Stimulated activated naive B cell treated with anti-CD40 and anti-IgM and Interleukin-4, amounts not matched to agents 10 μg/mL and 1 μg/mL and 100 μg/mL, for 72 hours (primary cell): Measurements from ENCODE around the gene SPINK5.
"Not testable (repeated sequence)": the region's sequence is repeated elsewhere in the genome, so short reads cannot be mapped to it uniquely, and the experiment has no call there.

Experiments
- ATAC-seq, 2 donors: fragments of 150-1000 bp; cut with Tn5 transposase; replicated peaks; 2 replicates each; pipeline ENCODE4 v1.10.0; 2021; ENCODE audit warnings: moderate library complexity in 1 of 2
- DNase-seq: peaks from one replicate; pipeline ENCODE4 v3.0.0; 2021
- H3K27ac Mint-ChIP-seq: one replicate; pipeline ENCODE4 v1.8.0; 2022; ENCODE audit warnings: mild to moderate bottlenecking, mixed read lengths
- H3K27me3 Mint-ChIP-seq, 2 donors: one replicate each; pipeline ENCODE4 v1.8.0; 2022; ENCODE audit warnings: mixed read lengths in 2 of 2
- H3K36me3 Mint-ChIP-seq, 2 donors: one replicate each; pipeline ENCODE4 v1.8.0; 2022; ENCODE audit warnings: mixed read lengths in 2 of 2, mild to moderate bottlenecking in 1 of 2
- H3K4me1 Mint-ChIP-seq, 2 donors: one replicate each; pipeline ENCODE4 v1.8.0; 2022; ENCODE audit warnings: mixed read lengths in 2 of 2, mild to moderate bottlenecking in 1 of 2
- H3K4me3 Mint-ChIP-seq, 2 donors: one replicate each; pipeline ENCODE4 v1.8.0; 2022; ENCODE audit warnings: mild to moderate bottlenecking in 2 of 2, mixed read lengths in 2 of 2, moderate library complexity in 1 of 2
- H3K9me3 Mint-ChIP-seq, 2 donors: one replicate each; pipeline ENCODE4 v1.8.0; 2022; ENCODE audit warnings: mixed read lengths in 2 of 2, mild to moderate bottlenecking in 1 of 2

The SPINK5 gene

GRCh38 chr5:148063861-148064260, at the start of gene SPINK5:
Gene SPINK5, plus strand, starts transcription at chr5:148063980. Its CDS starts 65 bp downstream, at chr5:148064045.
- no peak within 1 kb of the TSS for H3K27ac Mint-ChIP-seq
- H3K27me3 Mint-ChIP-seq = no peaks in the 10 kb centered on the region
- ATAC-seq = no peak
- no peak within 1 kb of the TSS for H3K4me3 Mint-ChIP-seq
- H3K36me3 Mint-ChIP-seq = no peaks in the 10 kb centered on the region
- peaks cover 0 to 2% of the 10 kb centered on the region in 2 donors for H3K9me3 Mint-ChIP-seq
- DNase-seq = no peak
- no peaks in the 10 kb centered on the region for H3K4me1 Mint-ChIP-seq

- H3K27ac Mint-ChIP-seq = no peak overlapping the region
- H3K9me3 Mint-ChIP-seq = no peaks in the 10 kb centered on the region
- no peak for ATAC-seq
- no peak for DNase-seq
- H3K27me3 Mint-ChIP-seq = no peaks in the 10 kb centered on the region
- no peak overlapping the region for H3K4me3 Mint-ChIP-seq
- no peaks in the 10 kb centered on the region for H3K36me3 Mint-ChIP-seq
- H3K4me1 Mint-ChIP-seq = no peaks in the 10 kb centered on the region
Observed at GRCh38 chr5:148014276-148014675, 49.5 kb upstream of the SPINK5 start.

GRCh38 chr5:148020257-148020988, 43.4 kb upstream of the SPINK5 start:
- no peaks in the 10 kb centered on the region for H3K4me1 Mint-ChIP-seq
- no peak overlapping the region for H3K27ac Mint-ChIP-seq

GRCh38 chr5:148027505-148027904, 36.3 kb upstream of the SPINK5 start:
- Mint-ChIP-seq H3K36me3 (no peaks in the 10 kb centered on the region), H3K4me1 (no peaks in the 10 kb centered on the region), H3K9me3 (no peaks in the 10 kb centered on the region), H3K4me3 (no peak overlapping the region), H3K27me3 (no peaks in the 10 kb centered on the region), H3K27ac (no peak overlapping the region)
- DNase-seq (no peak), ATAC-seq (no peak)

More at GRCh38 chr5:148020257-148020988, 43.4 kb upstream of the SPINK5 start:
- no peak overlapping the region for H3K4me3 Mint-ChIP-seq
- H3K36me3 Mint-ChIP-seq = no peaks in the 10 kb centered on the region
- no peaks in the 10 kb centered on the region for H3K27me3 Mint-ChIP-seq
- DNase-seq = no peak
- no peak for ATAC-seq
- H3K9me3 Mint-ChIP-seq = no peaks in the 10 kb centered on the region

- Mint-ChIP-seq H3K27ac (no peak overlapping the region), H3K9me3 (no peaks in the 10 kb centered on the region), H3K36me3 (no peaks in the 10 kb centered on the region), H3K4me1 (no peaks in the 10 kb centered on the region), H3K27me3 (no peaks in the 10 kb centered on the region), H3K4me3 (no peak overlapping the region)
- DNase-seq = no peak
- ATAC-seq = no peak
Observed at GRCh38 chr5:148029131-148029530, 34.6 kb upstream of the SPINK5 start.

GRCh38 chr5:148033134-148033533, 30.6 kb upstream of the SPINK5 start:
- no peak for DNase-seq

GRCh38 chr5:148035676-148036075, 28.1 kb upstream of the SPINK5 start:
- Mint-ChIP-seq H3K4me3 (no peak overlapping the region), H3K36me3 (no peaks in the 10 kb centered on the region), H3K27ac (no peak overlapping the region), H3K4me1 (no peaks in the 10 kb centered on the region), H3K9me3 (no peaks in the 10 kb centered on the region), H3K27me3 (no peaks in the 10 kb centered on the region)
- ATAC-seq (peak in 1 of 2 donors; percentile 31), DNase-seq (no peak)

More at GRCh38 chr5:148033134-148033533, 30.6 kb upstream of the SPINK5 start:
- Mint-ChIP-seq H3K4me1 (no peaks in the 10 kb centered on the region), H3K4me3 (no peak overlapping the region), H3K36me3 (no peaks in the 10 kb centered on the region), H3K9me3 (no peaks in the 10 kb centered on the region), H3K27me3 (no peaks in the 10 kb centered on the region), H3K27ac (no peak overlapping the region)
- ATAC-seq = no peak

- H3K27me3 Mint-ChIP-seq = no peaks in the 10 kb centered on the region
Observed at GRCh38 chr5:148042881-148043280, 20.9 kb upstream of the SPINK5 start.

GRCh38 chr5:148043705-148044104, 20.1 kb upstream of the SPINK5 start:
- Mint-ChIP-seq H3K9me3 (peaks cover 0 to 2% of the 10 kb centered on the region in 2 donors), H3K27ac (no peak overlapping the region), H3K36me3 (no peaks in the 10 kb centered on the region), H3K4me3 (no peak overlapping the region), H3K27me3 (no peaks in the 10 kb centered on the region), H3K4me1 (no peaks in the 10 kb centered on the region)
- no peak for ATAC-seq
- DNase-seq = no peak

More at GRCh38 chr5:148042881-148043280, 20.9 kb upstream of the SPINK5 start:
- ATAC-seq (no peak), DNase-seq (no peak)
- Mint-ChIP-seq H3K4me1 (no peaks in the 10 kb centered on the region), H3K4me3 (no peak overlapping the region), H3K27ac (no peak overlapping the region), H3K36me3 (no peaks in the 10 kb centered on the region), H3K9me3 (no peaks in the 10 kb centered on the region)

GRCh38 chr5:148055160-148055559, 8.6 kb upstream of the SPINK5 start:
- not testable (repeated sequence) for H3K27ac Mint-ChIP-seq, H3K27me3 Mint-ChIP-seq, DNase-seq, H3K4me3 Mint-ChIP-seq, ATAC-seq, H3K36me3 Mint-ChIP-seq, H3K4me1 Mint-ChIP-seq
- H3K9me3 Mint-ChIP-seq = peaks cover 26 to 27% of the 10 kb centered on the region in 2 donors

GRCh38 chr5:148060309-148060708, 3.5 kb upstream of the SPINK5 start:
- no peak for ATAC-seq
- Mint-ChIP-seq H3K27ac (no peak overlapping the region), H3K36me3 (peaks cover 0 to 1% of the 10 kb centered on the region in 2 donors), H3K4me1 (no peaks in the 10 kb centered on the region), H3K4me3 (no peak overlapping the region), H3K9me3 (peaks cover 10 to 13% of the 10 kb centered on the region in 2 donors), H3K27me3 (no peaks in the 10 kb centered on the region)
- no peak for DNase-seq

- peaks cover 8 to 11% of the 10 kb centered on the region in 2 donors for H3K9me3 Mint-ChIP-seq
- H3K4me3 Mint-ChIP-seq = no peak overlapping the region
- H3K27me3 Mint-ChIP-seq = no peaks in the 10 kb centered on the region
- no peak for ATAC-seq
- no peak for DNase-seq
- no peak overlapping the region for H3K27ac Mint-ChIP-seq
- H3K4me1 Mint-ChIP-seq = no peaks in the 10 kb centered on the region
- no peaks in the 10 kb centered on the region for H3K36me3 Mint-ChIP-seq
Observed at GRCh38 chr5:148060881-148061280, 2.9 kb upstream of the SPINK5 start.

- no peaks in the 10 kb centered on the region for H3K27me3 Mint-ChIP-seq
- no peak overlapping the region for H3K27ac Mint-ChIP-seq
- no peak overlapping the region for H3K4me3 Mint-ChIP-seq
- ATAC-seq (no peak), DNase-seq (no peak)
- H3K9me3 Mint-ChIP-seq = peaks cover 0 to 3% of the 10 kb centered on the region in 2 donors
- H3K4me1 Mint-ChIP-seq = no peaks in the 10 kb centered on the region
- H3K36me3 Mint-ChIP-seq = no peaks in the 10 kb centered on the region
Observed at GRCh38 chr5:148070621-148071020, 6.8 kb downstream of the SPINK5 start.

GRCh38 chr5:148072207-148072606, 8.4 kb downstream of the SPINK5 start:
- Mint-ChIP-seq H3K27ac (no peak overlapping the region), H3K4me1 (no peaks in the 10 kb centered on the region), H3K36me3 (peaks cover 0 to 2% of the 10 kb centered on the region in 2 donors), H3K4me3 (no peak overlapping the region), H3K9me3 (peaks cover 7 to 8% of the 10 kb centered on the region in 2 donors), H3K27me3 (no peaks in the 10 kb centered on the region)
- ATAC-seq (no peak), DNase-seq (no peak)

GRCh38 chr5:148075529-148075928, 11.7 kb downstream of the SPINK5 start:
- Mint-ChIP-seq H3K4me1 (no peaks in the 10 kb centered on the region), H3K36me3 (peaks cover 0 to 2% of the 10 kb centered on the region in 2 donors), H3K4me3 (no peak overlapping the region), H3K27ac (no peak overlapping the region), H3K27me3 (no peaks in the 10 kb centered on the region), H3K9me3 (peaks cover 7 to 9% of the 10 kb centered on the region in 2 donors)
- ATAC-seq (no peak), DNase-seq (no peak)
